OCI-LY3 (cell line): ENCODE results near the gene PPP3CA.

Source experiments
- H2AFZ ChIP-seq: fragments of 200-600, 300-600 bp; shearing (Covaris generic); 2 replicates; pipeline ENCODE4 v1.6.0; 2014; ENCODE audit warnings: antibody characterized with exemption, low read depth, low read length
- H3K27ac ChIP-seq: fragments of 200-600, 300-600 bp; sonication (generic); 2 replicates; pipeline ENCODE4 v1.5.1; 2014; ENCODE audit warnings: mild to moderate bottlenecking, low read length, moderate library complexity, mixed read lengths
- H3K27me3 ChIP-seq: fragments of 200-600, 300-600 bp; sonication (generic); 2 replicates; pipeline ENCODE4 v1.6.1; 2014; ENCODE audit warnings: low read depth, low read length, mixed read lengths
- H3K36me3 ChIP-seq: fragments of 200-600, 300-600 bp; sonication (generic); replicated peaks from 2 replicates; pipeline ENCODE3; 2014; ENCODE audit warnings: low read depth, low read length, mixed read lengths
- H3K4me1 ChIP-seq: fragments of 300-600, 200-600 bp; sonication (generic); 2 replicates; pipeline ENCODE4 v1.6.1; 2014; ENCODE audit warnings: low read length, mixed read lengths
- H3K4me2 ChIP-seq: fragments of 200-600, 300-600 bp; sonication (generic); 2 replicates; pipeline ENCODE4 v1.6.1; 2014; ENCODE audit warnings: low read length, mixed read lengths
- H3K4me3 ChIP-seq: fragments of 300-600, 200-600 bp; sonication (generic); 2 replicates; pipeline ENCODE4 v1.5.1; 2014; ENCODE audit warnings: antibody characterized with exemption, mild to moderate bottlenecking, low read length, moderate library complexity
- H3K79me2 ChIP-seq: fragments of 300-600, 200-600 bp; shearing (Covaris generic); 2 replicates; pipeline ENCODE4 v1.6.1; 2014; ENCODE audit warnings: mild to moderate bottlenecking, low read length, mixed read lengths
- H3K9ac ChIP-seq: fragments of 300-600, 200-600 bp; shearing (Covaris generic); 2 replicates; pipeline ENCODE4 v1.6.0; 2014; ENCODE audit warnings: mild to moderate bottlenecking, low read length, moderate library complexity
- H3K9me3 ChIP-seq: fragments of 200-600, 300-600 bp; shearing (Covaris generic); 2 replicates; pipeline ENCODE4 v1.6.1; 2014; ENCODE audit warnings: low read length, mixed read lengths; ENCODE audit not compliant: insufficient read depth
- H4K20me1 ChIP-seq: fragments of 200-600, 300-600 bp; sonication (generic); 2 replicates; pipeline ENCODE4 v1.6.1; 2016; ENCODE audit warnings: low read length, mixed read lengths; ENCODE audit not compliant: insufficient read depth
- EZH2phosphoT487 ChIP-seq: fragments of 200-600 bp; shearing (Covaris generic); IDR thresholded peaks from 2 replicates; pipeline ENCODE4 v1.6.1; 2018; ENCODE audit warnings: antibody characterized with exemption, mixed run types, low read depth
- TF ChIP-seq, protein P1 (sequence below): fragments of 200-600, 300-600 bp; sonication (generic); IDR thresholded peaks from 2 replicates; pipeline ENCODE4 v1.5.1; 2014; ENCODE audit warnings: antibody characterized with exemption, low read length, low read depth

The PPP3CA gene

GRCh38 chr4:101019313-101019712, 328.0 kb downstream of the PPP3CA start:
- Histone ChIP-seq H3K4me2 (peak overlapping the region; percentile 9; the same call in 1 of the 2 replicates), H3K9ac (no peak overlapping the region), H3K27me3 (peaks cover 21% of the 10 kb centered on the region), H3K27ac (no peak overlapping the region), H4K20me1 (peaks cover 11% of the 10 kb centered on the region; the same call in 1 of the 2 replicates), H3K79me2 (no peaks in the 10 kb centered on the region), H3K4me3 (no peak overlapping the region), H3K4me1 (peaks cover 50% of the 10 kb centered on the region), H3K36me3 (no peaks in the 10 kb centered on the region), H2AFZ (no peak overlapping the region), H3K9me3 (no peaks in the 10 kb centered on the region)
- TF ChIP-seq, protein P1, sequence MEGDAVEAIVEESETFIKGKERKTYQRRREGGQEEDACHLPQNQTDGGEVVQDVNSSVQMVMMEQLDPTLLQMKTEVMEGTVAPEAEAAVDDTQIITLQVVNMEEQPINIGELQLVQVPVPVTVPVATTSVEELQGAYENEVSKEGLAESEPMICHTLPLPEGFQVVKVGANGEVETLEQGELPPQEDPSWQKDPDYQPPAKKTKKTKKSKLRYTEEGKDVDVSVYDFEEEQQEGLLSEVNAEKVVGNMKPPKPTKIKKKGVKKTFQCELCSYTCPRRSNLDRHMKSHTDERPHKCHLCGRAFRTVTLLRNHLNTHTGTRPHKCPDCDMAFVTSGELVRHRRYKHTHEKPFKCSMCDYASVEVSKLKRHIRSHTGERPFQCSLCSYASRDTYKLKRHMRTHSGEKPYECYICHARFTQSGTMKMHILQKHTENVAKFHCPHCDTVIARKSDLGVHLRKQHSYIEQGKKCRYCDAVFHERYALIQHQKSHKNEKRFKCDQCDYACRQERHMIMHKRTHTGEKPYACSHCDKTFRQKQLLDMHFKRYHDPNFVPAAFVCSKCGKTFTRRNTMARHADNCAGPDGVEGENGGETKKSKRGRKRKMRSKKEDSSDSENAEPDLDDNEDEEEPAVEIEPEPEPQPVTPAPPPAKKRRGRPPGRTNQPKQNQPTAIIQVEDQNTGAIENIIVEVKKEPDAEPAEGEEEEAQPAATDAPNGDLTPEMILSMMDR, result no peak
- TF ChIP-seq EZH2phosphoT487, result no peak

GRCh38 chr4:101018836-101019235, 328.5 kb downstream of the PPP3CA start:
- H4K20me1 ChIP-seq, result peaks cover 11% of the 10 kb centered on the region; the same call in 1 of the 2 replicates
- no peak overlapping the region for H3K4me3 ChIP-seq
- H3K27ac ChIP-seq, result no peak overlapping the region
- TF ChIP-seq, protein P1, result no peak
- TF ChIP-seq EZH2phosphoT487, result no peak
- no peaks in the 10 kb centered on the region for H3K79me2 ChIP-seq
- H2AFZ ChIP-seq, result no peak overlapping the region
- no peaks in the 10 kb centered on the region for H3K36me3 ChIP-seq
- peaks cover 54% of the 10 kb centered on the region for H3K4me1 ChIP-seq
- no peaks in the 10 kb centered on the region for H3K9me3 ChIP-seq
- H3K9ac ChIP-seq, result no peak overlapping the region
- H3K27me3 ChIP-seq, result peaks cover 24% of the 10 kb centered on the region
- H3K4me2 ChIP-seq, result peak overlapping the region; percentile 9; the same call in 1 of the 2 replicates

- no peak overlapping the region for H2AFZ ChIP-seq
- no peaks in the 10 kb centered on the region for H3K79me2 ChIP-seq
- peaks cover 36% of the 10 kb centered on the region for H3K27me3 ChIP-seq
- H3K27ac ChIP-seq, result no peak overlapping the region
- H3K4me3 ChIP-seq, result peak overlapping the region; percentile 60; the same call in 1 of the 2 replicates
- peaks cover 4% of the 10 kb centered on the region; the same call in 1 of the 2 replicates for H4K20me1 ChIP-seq
- no peak for TF ChIP-seq EZH2phosphoT487
- TF ChIP-seq, protein P1, result no peak
- H3K9me3 ChIP-seq, result no peaks in the 10 kb centered on the region
- peaks cover 57% of the 10 kb centered on the region for H3K4me1 ChIP-seq
- H3K9ac ChIP-seq, result no peak overlapping the region
- H3K4me2 ChIP-seq, result peak overlapping the region; percentile 87
- no peaks in the 10 kb centered on the region for H3K36me3 ChIP-seq
These were observed 332.9 kb downstream of the PPP3CA start for GRCh38 chr4:101014417-101014816.

- no peak overlapping the region for H3K4me2 ChIP-seq
- peaks cover 40% of the 10 kb centered on the region for H3K4me1 ChIP-seq
- no peaks in the 10 kb centered on the region for H3K9me3 ChIP-seq
- H3K27ac ChIP-seq, result no peak overlapping the region
- H3K9ac ChIP-seq, result no peak overlapping the region
- H3K27me3 ChIP-seq, result peaks cover 18% of the 10 kb centered on the region
- H3K36me3 ChIP-seq, result no peaks in the 10 kb centered on the region
- H4K20me1 ChIP-seq, result no peaks in the 10 kb centered on the region
- no peaks in the 10 kb centered on the region for H3K79me2 ChIP-seq
- TF ChIP-seq, protein P1, result no peak
- TF ChIP-seq EZH2phosphoT487, result no peak
- no peak overlapping the region for H2AFZ ChIP-seq
- no peak overlapping the region for H3K4me3 ChIP-seq
These were observed 336.3 kb downstream of the PPP3CA start for GRCh38 chr4:101010987-101011386.
